GM12892 (cell line): ENCODE measurements around the gene GRID1.

Experiments
- POLR2A ChIP-seq: IDR thresholded peaks from 2 replicates; pipeline ENCODE4 v1.6.1; 2011; ENCODE audit warnings: low read depth, low read length, control low read depth
- POLR2AphosphoS5 ChIP-seq: IDR thresholded peaks from 2 replicates; pipeline ENCODE4 v1.6.1; 2011; ENCODE audit warnings: low read depth, low read length, control low read depth
- TAF1 ChIP-seq: IDR thresholded peaks from 2 replicates; pipeline ENCODE4 v1.6.1; 2011; ENCODE audit warnings: low read depth, mild to moderate bottlenecking, control low read depth, low read length, borderline replicate concordance

DNA sequence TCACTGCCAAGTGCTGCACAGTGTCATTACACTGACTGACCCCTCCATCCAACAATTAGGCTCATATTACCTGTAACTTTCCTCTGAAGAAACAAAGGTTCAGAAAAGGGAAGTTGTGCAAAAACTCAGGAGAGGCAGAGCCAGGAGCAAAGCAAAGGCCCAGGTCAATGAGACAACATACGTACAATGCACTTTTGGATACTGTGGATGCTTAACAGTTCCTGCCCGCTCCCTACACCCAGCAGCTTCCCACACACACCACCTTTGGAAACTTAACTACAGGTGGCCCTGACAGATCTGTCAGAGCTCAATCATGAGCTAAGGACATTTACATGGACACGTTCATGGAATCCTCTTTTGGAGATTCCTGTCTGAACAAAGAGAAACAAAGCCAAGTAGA, 515.9 kb downstream of the GRID1 start:
- TF ChIP-seq POLR2A (no peak), TAF1 (no peak), POLR2AphosphoS5 (no peak)
